GM10266 (cell line): ENCODE data around the gene ARHGEF40.

Experiments
- DNase-seq: peaks from one replicate; pipeline ENCODE4 v3.0.0; 2012; ENCODE audit errors: extremely low spot score
- TF ChIP-seq, protein P1 (sequence below): IDR thresholded peaks from 2 replicates; pipeline ENCODE4 v1.5.1; 2012; ENCODE audit warnings: mild to moderate bottlenecking, low read depth; ENCODE audit not compliant: control insufficient read depth, insufficient read depth; ENCODE audit errors: missing control alignments

Gene ARHGEF40

DNA sequence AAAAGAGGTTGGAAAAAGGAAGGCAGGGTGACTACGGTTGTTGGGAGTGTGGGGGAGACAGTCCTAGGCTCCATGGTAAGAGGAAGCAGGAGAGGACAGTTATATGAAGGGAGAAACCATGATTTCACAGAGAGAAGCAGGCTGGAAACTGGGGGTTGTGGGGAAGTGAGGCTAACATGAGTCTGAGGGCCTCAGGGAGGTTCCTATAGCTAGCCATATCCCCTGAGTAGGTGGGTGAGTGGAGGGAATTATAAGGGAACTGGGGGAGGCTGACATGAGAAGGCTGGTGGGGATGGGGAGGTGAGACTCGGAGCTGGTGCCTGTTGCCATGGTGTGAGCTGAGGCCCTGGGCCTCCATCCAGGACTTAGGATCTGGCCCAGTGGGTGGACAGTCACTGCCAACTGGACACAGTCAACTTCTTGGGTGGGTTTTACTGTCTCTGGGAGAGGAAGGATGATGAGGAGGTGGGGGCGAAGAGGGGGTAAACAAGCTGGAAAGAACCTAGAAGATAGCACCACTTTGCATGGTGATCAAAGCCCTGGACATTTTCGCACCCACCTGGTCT is 36.9 kb upstream of the ARHGEF40 start:
- TF ChIP-seq, protein P1, sequence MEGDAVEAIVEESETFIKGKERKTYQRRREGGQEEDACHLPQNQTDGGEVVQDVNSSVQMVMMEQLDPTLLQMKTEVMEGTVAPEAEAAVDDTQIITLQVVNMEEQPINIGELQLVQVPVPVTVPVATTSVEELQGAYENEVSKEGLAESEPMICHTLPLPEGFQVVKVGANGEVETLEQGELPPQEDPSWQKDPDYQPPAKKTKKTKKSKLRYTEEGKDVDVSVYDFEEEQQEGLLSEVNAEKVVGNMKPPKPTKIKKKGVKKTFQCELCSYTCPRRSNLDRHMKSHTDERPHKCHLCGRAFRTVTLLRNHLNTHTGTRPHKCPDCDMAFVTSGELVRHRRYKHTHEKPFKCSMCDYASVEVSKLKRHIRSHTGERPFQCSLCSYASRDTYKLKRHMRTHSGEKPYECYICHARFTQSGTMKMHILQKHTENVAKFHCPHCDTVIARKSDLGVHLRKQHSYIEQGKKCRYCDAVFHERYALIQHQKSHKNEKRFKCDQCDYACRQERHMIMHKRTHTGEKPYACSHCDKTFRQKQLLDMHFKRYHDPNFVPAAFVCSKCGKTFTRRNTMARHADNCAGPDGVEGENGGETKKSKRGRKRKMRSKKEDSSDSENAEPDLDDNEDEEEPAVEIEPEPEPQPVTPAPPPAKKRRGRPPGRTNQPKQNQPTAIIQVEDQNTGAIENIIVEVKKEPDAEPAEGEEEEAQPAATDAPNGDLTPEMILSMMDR: no peak
- no peak for DNase-seq

DNA sequence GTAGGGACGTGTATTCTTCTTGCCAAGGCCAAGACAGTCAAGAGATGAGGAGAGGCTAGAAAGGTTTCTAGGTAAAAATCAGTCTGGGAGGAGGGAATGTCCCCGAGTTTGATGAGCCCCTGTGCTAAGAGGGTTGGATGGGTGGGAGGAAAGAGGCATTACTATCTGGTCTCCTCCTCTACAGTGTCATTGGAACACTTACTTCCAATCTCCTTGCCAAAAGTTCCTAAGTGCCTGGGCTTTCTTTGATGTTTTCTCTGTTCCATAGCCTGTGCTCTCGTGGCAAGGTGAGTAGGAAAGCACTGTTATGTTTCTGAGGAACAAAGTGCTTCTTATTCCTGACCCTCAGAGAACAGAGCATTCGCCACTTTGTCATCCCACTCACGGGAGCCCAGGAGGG is 35.4 kb upstream of the ARHGEF40 start, which contains the start of gene RNASE13:
Gene RNASE13 (minus strand): TSS at position 101 of the 400 bp plus-strand sequence. CDS start 519 bp downstream, outside the sequence.
- TF ChIP-seq, protein P1: no peak
- no peak for DNase-seq

DNA sequence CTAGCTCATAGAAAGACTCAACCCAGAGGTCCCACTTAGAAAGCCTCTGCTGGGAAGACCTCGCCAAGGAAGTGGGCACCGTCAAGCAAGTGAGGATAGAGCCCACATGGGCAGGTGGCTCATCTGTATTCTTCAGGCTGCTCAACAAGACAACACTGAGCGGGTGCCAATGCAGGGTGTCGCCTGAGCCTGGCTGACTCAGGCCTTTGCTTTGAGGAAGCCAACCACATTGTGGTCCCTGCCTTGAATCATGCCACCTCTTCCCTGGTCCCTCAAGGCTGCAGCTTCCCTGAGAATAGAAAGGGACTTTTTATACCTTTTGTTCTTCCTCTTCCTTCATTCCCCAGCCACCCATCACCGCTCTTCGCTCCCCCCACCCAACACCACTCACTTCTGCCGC is 33.4 kb upstream of the ARHGEF40 start:
- TF ChIP-seq, protein P1: no peak
- DNase-seq: no peak

DNA sequence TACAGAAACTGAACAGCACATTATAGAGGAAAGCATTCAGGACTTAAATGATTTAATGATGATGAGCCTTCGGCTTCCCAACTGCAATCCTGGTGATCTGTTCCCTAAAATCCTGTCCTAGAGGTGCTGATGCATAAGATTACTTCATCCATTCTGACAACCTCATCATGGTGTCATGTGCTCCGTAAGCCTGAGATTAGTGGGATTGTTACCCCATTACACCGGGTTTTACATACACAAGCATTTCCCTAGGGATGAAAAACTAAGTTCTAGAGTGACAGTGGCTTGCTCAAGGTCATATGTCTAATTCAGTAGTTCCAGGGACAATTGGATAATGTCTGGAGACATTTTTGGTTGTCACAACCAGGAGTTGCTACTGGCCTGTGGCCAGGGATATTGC is 32.9 kb upstream of the ARHGEF40 start:
- TF ChIP-seq, protein P1: no peak
- DNase-seq: no peak

DNA sequence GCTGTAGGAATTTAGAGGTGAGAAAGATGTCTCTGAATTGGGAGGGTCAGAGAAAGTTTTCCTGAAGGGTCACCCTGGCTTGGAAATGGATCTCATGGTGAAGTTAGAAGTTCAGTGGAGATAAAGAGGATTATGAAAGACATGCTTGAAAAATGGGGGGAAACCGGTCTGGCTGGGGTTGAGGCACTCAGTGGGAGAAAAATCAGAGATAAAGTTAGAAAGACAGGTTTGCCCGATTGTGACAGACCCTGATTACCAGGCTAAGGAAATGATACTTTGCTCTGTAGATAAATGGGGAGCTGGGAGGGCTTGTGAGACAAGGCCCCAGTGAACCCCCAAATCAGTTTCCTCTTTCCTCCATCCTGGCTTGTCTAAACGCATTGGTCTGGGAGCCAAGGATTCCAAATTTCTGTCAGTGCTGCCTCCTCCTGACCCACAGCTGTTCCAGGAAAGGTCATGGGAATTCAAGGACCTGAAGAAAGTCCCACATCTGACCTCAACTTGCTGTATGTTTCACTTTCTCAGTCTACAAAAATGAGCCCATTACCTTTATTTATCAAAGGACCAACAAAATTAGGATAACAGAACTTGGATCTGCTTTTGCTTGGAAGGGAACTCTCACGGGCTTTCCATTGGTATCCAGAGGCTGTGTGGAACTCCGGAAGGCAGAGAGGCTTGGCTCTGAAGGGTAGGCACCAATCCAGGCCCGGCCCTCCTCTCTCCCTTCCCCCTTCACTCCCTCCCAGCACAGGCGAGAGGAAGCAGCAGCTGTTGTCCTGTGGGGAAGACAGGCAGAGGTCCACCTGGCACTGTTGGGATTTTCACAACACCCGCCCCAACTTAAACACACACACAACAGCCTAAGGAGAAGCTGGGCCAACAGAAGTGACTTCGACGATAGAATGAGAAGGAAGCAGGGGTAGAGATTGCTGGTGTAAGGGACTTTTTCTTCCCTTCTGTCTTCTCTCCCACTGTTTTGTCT is 31.4 kb upstream of the ARHGEF40 start:
- TF ChIP-seq, protein P1: no peak
- DNase-seq: no peak

DNA sequence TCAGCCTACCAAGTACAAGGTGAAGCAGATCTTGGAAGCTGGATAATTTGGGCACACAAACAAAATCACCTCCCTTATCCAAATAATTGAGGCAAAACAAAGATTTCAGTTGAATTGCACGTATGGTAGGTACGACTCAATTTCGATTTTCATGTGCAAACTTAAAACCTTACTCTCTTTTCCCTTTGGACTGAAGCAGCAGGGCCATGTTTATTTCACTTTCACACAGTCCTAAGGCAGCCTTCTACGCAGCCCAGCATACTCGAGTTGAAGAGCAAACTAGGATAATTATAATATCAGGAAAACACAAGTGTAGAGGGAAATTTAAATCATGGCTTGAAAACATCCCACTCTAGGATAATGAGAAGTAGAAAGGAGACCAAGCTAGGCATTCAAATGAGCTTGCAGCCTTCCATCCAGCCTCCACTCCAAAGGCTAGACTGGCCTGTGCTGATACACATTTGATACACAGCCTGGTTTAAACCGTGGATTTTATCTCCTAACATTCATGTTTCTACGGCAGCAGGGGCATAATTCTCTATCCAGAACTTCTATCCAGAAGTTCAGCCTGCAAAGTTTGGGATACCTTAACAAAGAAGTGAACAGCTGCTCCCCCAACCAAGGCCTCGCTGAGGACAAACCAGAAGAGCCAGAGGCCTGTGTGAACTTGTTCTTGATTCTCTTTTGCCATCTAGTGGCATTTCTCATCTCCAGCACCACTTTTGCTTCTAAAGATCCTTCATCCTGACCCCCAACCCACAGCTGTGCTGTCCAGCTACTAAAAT is 30.3 kb upstream of the ARHGEF40 start:
- TF ChIP-seq, protein P1: peak; percentile 57

More for the DNA sequence above, 30.3 kb upstream of the ARHGEF40 start:
- DNase-seq: peak; percentile 61
